GM04504 (cell line): ENCODE data around the gene ARRB2.
"Not testable (repeated sequence)": the region's sequence is repeated elsewhere in the genome, so short reads cannot be mapped to it uniquely, and the experiment has no call there.

ENCODE experiments used
- DNase-seq: peaks from one replicate; pipeline ENCODE4 v3.0.0-alpha.2; 2012; ENCODE audit warnings: low read depth

ARRB2 gene

GRCh38 chr17:4709794-4710692, at the start of gene ARRB2:
Gene ARRB2 (plus strand): TSS chr17:4710632. CDS start chr17:4710722, 90 bp downstream.
- DNase-seq, result peak; percentile 93

DNA sequence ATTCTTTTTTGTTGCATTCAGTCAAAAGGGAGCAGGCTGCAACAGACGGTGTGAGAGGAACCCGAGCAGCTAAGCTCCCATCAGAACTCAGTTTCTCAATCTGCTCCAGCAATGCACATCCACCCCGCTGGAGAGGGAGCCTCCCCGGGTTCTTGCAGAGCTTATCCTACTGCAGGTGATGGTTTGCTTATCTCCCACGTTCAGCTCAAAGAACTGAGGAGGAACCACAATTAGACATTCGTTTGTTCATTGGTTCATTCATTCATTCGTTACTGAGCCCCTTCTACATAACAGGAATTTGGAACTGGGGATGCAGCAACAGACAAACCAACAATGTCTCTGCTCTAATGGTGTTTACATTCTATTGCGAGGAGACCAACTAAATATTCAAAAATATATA, 46.7 kb upstream of the ARRB2 start:
- DNase-seq, result no peak

DNA sequence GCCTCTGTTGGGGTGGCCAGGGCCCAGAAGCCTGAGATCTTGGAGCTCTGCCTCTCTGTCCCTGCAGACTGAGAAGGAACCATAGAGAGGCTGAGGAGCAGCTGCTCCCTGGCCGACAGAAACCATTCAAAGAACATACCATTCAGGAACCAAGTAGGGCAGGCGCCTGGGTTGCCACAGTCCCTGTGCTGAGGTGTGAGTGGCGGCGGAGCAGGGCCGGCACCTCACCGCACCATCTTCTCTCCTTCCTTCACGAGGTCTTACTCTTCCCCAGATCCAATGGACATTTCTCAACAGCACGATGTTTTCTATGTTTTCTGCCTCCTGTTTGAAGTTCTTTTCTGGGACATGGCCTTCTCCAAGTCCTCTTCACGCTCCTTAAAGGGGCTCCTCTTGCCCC, 46.2 kb upstream of the ARRB2 start:
- no peak for DNase-seq

- no peak for DNase-seq
Observed at GRCh38 chr17:4665027-4665426, 45.4 kb upstream of the ARRB2 start.

GRCh38 chr17:4666296-4666695, 44.1 kb upstream of the ARRB2 start:
- DNase-seq, result no peak

GRCh38 chr17:4667166-4667565, 43.3 kb upstream of the ARRB2 start:
- DNase-seq, result no peak

- DNase-seq, result no peak
Observed at GRCh38 chr17:4672055-4672630, 38.3 kb upstream of the ARRB2 start.

GRCh38 chr17:4672751-4673150, 37.7 kb upstream of the ARRB2 start:
- no peak for DNase-seq

- no peak for DNase-seq
Observed at GRCh38 chr17:4673169-4673568, 37.3 kb upstream of the ARRB2 start.

DNA sequence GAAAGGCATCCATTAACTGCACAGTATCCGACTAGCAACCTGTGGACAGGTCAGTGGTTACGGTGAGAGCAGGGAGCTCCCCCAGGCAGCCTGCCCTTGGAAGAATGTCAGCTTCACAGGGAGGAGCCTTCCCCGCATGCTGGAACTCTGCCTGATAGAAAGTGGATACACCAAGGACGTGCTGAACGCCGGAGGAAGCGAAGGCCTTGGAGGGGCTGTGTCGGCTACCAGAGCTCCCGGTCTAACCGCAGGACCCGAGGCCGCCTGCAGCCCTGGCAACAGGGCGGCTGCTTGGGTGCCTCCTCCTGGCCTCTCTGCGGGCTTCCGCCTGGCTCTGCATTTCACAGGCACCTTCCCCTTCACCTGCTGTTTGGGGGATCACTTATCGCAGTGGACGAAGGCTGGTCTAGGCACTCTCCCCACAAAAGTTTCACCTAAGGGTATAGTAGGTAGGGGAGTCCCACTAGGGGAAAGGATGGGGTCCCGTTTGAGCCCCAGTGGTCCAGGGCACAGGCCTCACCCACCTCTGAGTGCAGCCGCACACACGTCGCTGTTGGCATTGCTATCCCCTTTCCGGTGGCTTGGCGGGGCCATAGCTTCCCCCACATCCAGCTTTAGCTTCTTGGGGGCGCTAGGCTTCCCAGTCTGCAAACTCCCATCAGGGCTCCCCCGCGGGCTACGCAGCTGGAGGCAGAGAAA, 36.3 kb upstream of the ARRB2 start:
- no peak for DNase-seq

GRCh38 chr17:4674685-4674998, 35.8 kb upstream of the ARRB2 start:
- no peak for DNase-seq

DNA sequence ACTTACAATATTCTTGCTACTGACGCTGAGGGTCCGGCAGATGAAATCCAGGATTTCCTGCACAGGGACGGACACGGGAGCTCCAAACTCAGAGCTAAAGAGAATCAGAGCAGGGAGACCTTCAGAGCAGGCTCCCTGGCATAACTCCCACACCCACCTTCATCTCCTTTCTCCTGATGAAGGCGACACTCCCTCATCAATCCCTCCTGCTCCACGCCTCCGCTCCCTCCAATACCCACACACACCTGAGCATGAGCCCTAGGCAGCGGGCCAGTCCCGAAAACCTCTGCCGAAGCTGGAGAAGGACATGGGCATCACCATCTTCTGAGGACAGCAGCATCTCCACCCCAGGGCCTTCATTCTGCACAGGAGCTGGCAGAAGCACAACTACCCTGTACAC, 34.6 kb upstream of the ARRB2 start:
- DNase-seq, result no peak

DNA sequence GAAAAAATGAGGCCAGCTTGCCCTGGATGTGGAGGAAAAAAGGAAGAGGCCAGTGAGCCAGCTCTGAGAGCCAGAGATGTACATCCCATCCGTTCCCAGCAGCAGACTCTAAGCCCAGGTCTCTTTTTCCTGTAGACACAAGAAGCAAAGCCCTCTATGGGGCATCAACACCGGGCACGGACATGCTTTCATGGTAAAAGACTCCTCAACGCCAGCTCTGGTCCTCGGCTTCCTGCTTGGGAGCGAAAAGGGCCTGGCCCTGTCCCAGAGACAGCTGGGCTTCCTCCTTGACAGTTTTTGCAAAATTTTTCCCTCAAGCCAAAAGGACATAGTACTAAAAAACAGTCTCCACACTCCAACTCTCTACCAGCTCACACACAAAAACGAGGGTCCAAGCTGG, 33.6 kb upstream of the ARRB2 start:
- no peak for DNase-seq

GRCh38 chr17:4678448-4679026, 31.9 kb upstream of the ARRB2 start:
- peak; percentile 73 for DNase-seq

DNA sequence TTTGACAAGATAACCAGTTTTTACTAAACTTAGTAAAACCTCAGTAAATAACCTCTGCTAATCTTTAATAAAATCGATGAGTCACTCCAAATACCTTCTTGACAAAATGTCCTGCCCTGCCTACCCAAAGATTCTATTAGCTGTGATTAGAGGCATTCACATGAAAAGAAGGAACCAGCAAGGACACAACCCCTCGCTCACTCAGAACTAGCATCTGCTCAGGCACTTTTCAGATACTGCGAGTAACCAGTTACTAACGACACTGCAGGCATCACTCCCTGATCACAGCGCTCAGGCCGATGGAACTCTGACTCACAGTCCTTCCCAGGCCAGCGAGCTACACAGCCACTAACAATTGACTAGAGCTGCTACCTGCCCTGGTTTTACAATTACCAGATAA, 30.8 kb upstream of the ARRB2 start:
- DNase-seq, result no peak

DNA sequence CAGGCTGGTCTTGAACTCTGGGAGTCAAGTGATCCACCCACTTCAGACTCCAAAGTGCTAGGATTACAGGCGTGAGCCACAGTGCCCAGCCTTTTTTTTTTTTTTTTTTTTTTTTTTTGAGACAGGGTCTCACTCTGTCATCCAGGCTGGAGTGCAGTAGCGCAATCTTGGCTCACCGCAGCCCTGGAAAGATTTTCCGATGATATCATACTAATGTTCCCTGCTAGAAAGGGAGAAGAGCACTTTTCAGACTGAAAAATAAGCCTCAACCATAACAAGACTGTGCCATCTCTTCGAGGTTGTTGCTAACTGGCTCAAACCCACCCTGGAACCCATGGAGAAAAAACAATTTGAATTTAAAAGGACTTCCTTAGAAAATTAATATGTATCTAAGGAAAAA, 26.7 kb upstream of the ARRB2 start:
- DNase-seq, result not testable (repeated sequence)

DNA sequence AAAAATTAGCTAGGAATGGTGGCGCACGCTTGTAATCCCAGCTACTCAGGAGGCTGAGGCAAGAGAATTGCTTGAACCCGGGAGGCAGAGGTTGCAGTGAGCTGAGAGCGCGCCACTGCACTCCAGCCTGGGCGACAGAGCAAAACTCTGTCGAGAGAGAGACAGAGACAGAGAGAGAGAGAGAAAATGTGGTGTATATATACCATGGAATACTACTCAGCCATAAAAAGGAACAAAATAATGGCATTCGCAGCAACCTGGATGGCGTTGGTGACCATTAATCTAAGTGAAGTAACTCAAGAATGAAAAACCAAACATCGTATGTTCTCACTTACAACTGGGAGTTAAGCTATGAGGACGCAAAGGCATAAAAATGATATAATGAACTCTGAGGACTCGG, 20.6 kb upstream of the ARRB2 start:
- not testable (repeated sequence) for DNase-seq

DNA sequence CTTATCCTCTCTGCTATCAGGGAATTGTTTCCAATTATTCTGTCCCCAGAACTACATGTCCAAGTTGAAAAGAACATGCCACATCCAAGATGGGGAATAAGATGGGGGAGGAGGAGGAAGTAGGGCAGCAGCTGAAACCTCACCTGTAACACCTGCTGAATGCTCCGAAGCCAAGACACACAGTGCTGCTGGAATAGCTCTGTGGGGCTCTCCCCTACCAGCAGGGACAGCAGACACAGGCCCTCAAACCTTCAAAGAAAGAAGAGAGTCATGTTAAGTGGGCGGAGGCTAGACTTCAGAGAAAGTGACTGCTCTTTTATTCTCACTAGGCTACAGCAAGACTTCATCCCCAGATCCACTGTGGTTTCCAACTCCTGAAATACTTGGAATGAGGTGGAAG, 19.7 kb upstream of the ARRB2 start:
- no peak for DNase-seq

DNA sequence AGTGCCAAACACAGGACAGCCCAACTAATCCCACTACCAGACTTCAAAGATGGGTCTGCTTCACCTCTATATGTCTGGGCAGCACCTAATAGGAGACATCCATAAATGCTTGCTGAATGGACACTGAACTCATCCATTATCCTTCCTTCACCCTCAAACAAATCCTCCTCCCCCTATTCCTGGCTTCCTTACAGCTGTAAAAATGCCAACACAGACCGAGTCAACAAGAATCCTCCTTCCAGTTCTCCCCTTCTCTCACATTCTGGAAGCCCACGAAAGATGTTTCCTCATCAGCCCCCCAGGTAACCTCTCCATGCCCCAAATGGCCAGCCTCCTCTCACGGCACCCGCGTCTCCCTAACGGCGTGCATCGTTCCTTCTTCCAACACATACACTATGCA, 18.7 kb upstream of the ARRB2 start:
- no peak for DNase-seq

- no peak for DNase-seq
Observed at GRCh38 chr17:4693416-4693815, 17.0 kb upstream of the ARRB2 start.

DNA sequence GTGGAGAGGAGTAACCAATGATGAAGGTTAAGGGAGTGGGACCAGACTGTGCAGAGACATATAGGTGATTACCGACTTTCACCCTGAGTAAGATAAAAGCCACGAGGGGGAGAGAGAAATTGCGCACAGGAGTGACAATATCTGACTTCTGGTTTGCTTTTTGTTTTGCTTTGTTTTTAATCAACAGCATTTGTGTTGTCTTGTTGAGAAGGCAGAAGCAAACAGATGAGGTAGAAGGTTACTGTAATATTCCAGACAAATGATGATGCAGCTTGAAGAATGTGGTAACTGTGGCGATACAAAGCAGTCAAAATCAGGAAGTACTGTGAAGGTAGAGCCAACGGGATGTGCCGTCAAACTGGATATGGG, 14.0 kb upstream of the ARRB2 start:
- DNase-seq, result no peak

DNA sequence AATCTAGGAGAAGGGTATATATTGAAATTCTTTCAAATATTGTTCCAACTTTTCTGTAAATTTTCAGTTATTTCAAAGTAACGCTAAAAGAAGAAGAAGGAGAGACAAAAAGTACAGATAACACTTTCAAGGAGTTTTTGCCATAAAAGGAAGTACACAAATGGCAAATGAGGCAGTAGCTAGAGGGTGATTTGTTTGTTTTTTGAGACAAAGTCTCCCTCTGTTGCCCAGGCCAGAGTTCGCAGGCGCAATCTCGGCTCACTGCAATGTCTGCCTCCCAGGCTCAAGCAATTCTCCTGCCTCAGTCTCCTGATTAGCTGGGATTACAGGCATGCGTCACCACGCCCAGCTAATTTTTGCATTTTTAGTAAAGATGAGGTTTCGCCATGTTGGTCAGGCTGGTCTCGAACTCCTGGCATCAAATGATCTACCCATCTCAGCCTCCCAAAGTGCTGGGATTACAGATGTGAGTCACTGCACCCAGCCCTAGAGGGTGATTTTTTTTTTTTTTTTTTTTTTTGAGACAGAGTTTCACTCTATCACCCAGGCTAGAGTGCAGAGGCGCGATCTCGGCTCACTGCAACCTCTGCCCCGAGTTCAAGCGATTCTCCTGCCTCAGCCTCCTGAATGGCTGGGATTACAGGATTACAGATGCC, 10.9 kb upstream of the ARRB2 start:
- DNase-seq, result not testable (repeated sequence)
